H9 (cell line): ENCODE results near the gene BDNF. TPM values are rescaled to one million over a fixed set of nuclear protein-coding genes. Genes with fewer than 3 reads are reported as not detected.

ENCODE experiments used
- DNase-seq: peaks from one replicate; pipeline ENCODE4 v3.0.0-alpha.2; 2017
- H2AFZ ChIP-seq: one replicate; pipeline ENCODE4 v1.6.1; 2013; ENCODE audit warnings: mild to moderate bottlenecking, low read length, control low read depth, moderate library complexity
- H2AK5ac ChIP-seq: 2 replicates; pipeline ENCODE4 v1.6.1; 2013; ENCODE audit warnings: low read length, control low read depth, mixed read lengths; ENCODE audit not compliant: insufficient read length
- H2BK120ac ChIP-seq: one replicate; pipeline ENCODE4 v1.6.1; 2013; ENCODE audit warnings: low read depth, mild to moderate bottlenecking, low read length, control low read depth, inconsistent platforms; ENCODE audit not compliant: poor library complexity, severe bottlenecking
- H2BK12ac ChIP-seq: 2 replicates; pipeline ENCODE4 v1.6.1; 2013; ENCODE audit warnings: low read length, control low read depth, mixed read lengths, low read depth; ENCODE audit not compliant: insufficient read length
- H2BK15ac ChIP-seq: 2 replicates; pipeline ENCODE4 v1.6.1; 2013; ENCODE audit warnings: low read depth, low read length, control low read depth
- H2BK20ac ChIP-seq: one replicate; pipeline ENCODE4 v1.6.1; 2013; ENCODE audit warnings: low read depth, mild to moderate bottlenecking, low read length, control low read depth, inconsistent platforms; ENCODE audit not compliant: poor library complexity, severe bottlenecking
- H2BK5ac ChIP-seq: 2 replicates; pipeline ENCODE4 v1.6.1; 2013; ENCODE audit warnings: low read length, control low read depth, mixed read lengths; ENCODE audit not compliant: insufficient read length
- H3K14ac ChIP-seq: 2 replicates; pipeline ENCODE4 v1.6.1; 2013; ENCODE audit warnings: low read length, control low read depth; ENCODE audit not compliant: insufficient read depth
- H3K18ac ChIP-seq: 2 replicates; pipeline ENCODE4 v1.6.1; 2013; ENCODE audit warnings: low read depth, mild to moderate bottlenecking, mixed read lengths, low read length, control low read depth; ENCODE audit not compliant: insufficient read length
- H3K23ac ChIP-seq: 2 replicates; pipeline ENCODE4 v1.6.1; 2013; ENCODE audit warnings: low read length, control low read depth, mixed read lengths, low read depth; ENCODE audit not compliant: insufficient read length
- H3K23me2 ChIP-seq: 2 replicates; pipeline ENCODE4 v1.6.1; 2013; ENCODE audit warnings: low read depth, mild to moderate bottlenecking, mixed read lengths, low read length, control low read depth; ENCODE audit not compliant: insufficient read length, poor library complexity, severe bottlenecking
- H3K27ac ChIP-seq: 2 replicates; pipeline ENCODE4 v1.5.1; 2013; ENCODE audit warnings: low read length, control low read depth, mixed read lengths, low read depth; ENCODE audit not compliant: insufficient read length
- H3K27me3 ChIP-seq: 2 replicates; pipeline ENCODE4 v1.6.1; 2013; ENCODE audit warnings: low read length, control low read depth, inconsistent platforms; ENCODE audit not compliant: insufficient read depth
- H3K4ac ChIP-seq: 2 replicates; pipeline ENCODE4 v1.6.1; 2013; ENCODE audit warnings: low read depth, mild to moderate bottlenecking, control low read depth, inconsistent platforms, low read length, moderate library complexity
- H3K4me1 ChIP-seq: 2 replicates; pipeline ENCODE4 v1.6.1; 2013; ENCODE audit warnings: low read length, control low read depth, inconsistent platforms; ENCODE audit not compliant: insufficient read depth
- H3K4me2 ChIP-seq: 2 replicates; pipeline ENCODE4 v1.6.1; 2013; ENCODE audit warnings: low read length, control low read depth, mixed read lengths; ENCODE audit not compliant: insufficient read length, insufficient read depth
- H3K56ac ChIP-seq: 2 replicates; pipeline ENCODE4 v1.6.1; 2013; ENCODE audit warnings: low read depth, mild to moderate bottlenecking, mixed read lengths, low read length, control low read depth; ENCODE audit not compliant: insufficient read length
- H3K79me1 ChIP-seq: 2 replicates; pipeline ENCODE4 v1.6.1; 2013; ENCODE audit warnings: low read depth, mild to moderate bottlenecking, moderate library complexity, low read length, control low read depth, inconsistent platforms; ENCODE audit not compliant: insufficient read depth, poor library complexity, severe bottlenecking
- H3K79me2 ChIP-seq: 2 replicates; pipeline ENCODE4 v1.6.1; 2013; ENCODE audit warnings: low read length, control low read depth, inconsistent platforms; ENCODE audit not compliant: insufficient read depth
- H3K9ac ChIP-seq: 2 replicates; pipeline ENCODE4 v1.6.1; 2013; ENCODE audit warnings: low read length, control low read depth, mixed read lengths; ENCODE audit not compliant: insufficient read length; ENCODE audit errors: extremely low read depth
- H3K9me3 ChIP-seq: one replicate; pipeline ENCODE4 v1.6.1; 2013; ENCODE audit warnings: low read depth, low read length, inconsistent platforms; ENCODE audit not compliant: control insufficient read depth
- H3T11ph ChIP-seq: one replicate; pipeline ENCODE4 v1.6.1; 2013; ENCODE audit warnings: mild to moderate bottlenecking, low read length, control low read depth, inconsistent platforms
- H4K20me1 ChIP-seq: one replicate; pipeline ENCODE4 v1.6.1; 2013; ENCODE audit not compliant: control insufficient read depth, insufficient read length, insufficient read depth
- H4K5ac ChIP-seq: 2 replicates; pipeline ENCODE4 v1.6.1; 2013; ENCODE audit warnings: low read depth, mild to moderate bottlenecking, mixed read lengths, low read length, control low read depth; ENCODE audit not compliant: insufficient read length
- H4K8ac ChIP-seq: replicated peaks from 2 replicates; pipeline ENCODE4 v1.6.1; 2013; ENCODE audit warnings: low read length, control low read depth, mixed read lengths, low read depth; ENCODE audit not compliant: insufficient read length
- H4K91ac ChIP-seq: 2 replicates; pipeline ENCODE4 v1.6.1; 2013; ENCODE audit warnings: low read depth, mild to moderate bottlenecking, moderate library complexity, mixed read lengths, low read length, control low read depth; ENCODE audit not compliant: insufficient read length
- H3K27ac Mint-ChIP-seq, 3 experiments: 2 replicates in 2 of 3; 3 replicates in 1 of 3; pipeline ENCODE4 v1.8.0; 2020 to 2021; ENCODE audit warnings: mixed read lengths in 3 of 3, mild to moderate bottlenecking in 1 of 3, moderate library complexity in 1 of 3
- H3K27me3 Mint-ChIP-seq: 2 replicates; pipeline ENCODE4 v1.8.0; 2021; ENCODE audit warnings: low read depth, mild to moderate bottlenecking, moderate library complexity, mixed read lengths
- H3K36me3 Mint-ChIP-seq, 3 experiments: 2 replicates in 2 of 3; 3 replicates in 1 of 3; pipeline ENCODE4 v1.8.0; 2020 to 2021; ENCODE audit warnings: low read depth in 3 of 3, mixed read lengths in 3 of 3; ENCODE audit not compliant: insufficient read depth in 1 of 3
- H3K4me1 Mint-ChIP-seq, 2 experiments: 2 replicates each; pipeline ENCODE4 v1.8.0; 2020; ENCODE audit warnings: mixed read lengths in 2 of 2
- H3K4me3 Mint-ChIP-seq, 2 experiments: 2 replicates in 1 of 2; 3 replicates in 1 of 2; pipeline ENCODE4 v1.8.0; 2020 to 2021; ENCODE audit warnings: mild to moderate bottlenecking in 2 of 2, mixed read lengths in 2 of 2, moderate library complexity in 1 of 2
- H3K9me3 Mint-ChIP-seq, 2 experiments: 2 replicates in 1 of 2; 3 replicates in 1 of 2; pipeline ENCODE4 v1.8.0; 2020; ENCODE audit warnings: mild to moderate bottlenecking in 2 of 2, mixed read lengths in 2 of 2, moderate library complexity in 1 of 2
- CTCF ChIP-seq: fragments of 200-600 bp; sonication (generic); conservative IDR thresholded peaks from 3 replicates; pipeline ENCODE4 v1.8.0; 2021; ENCODE audit warnings: antibody characterized with exemption, mild to moderate bottlenecking
- total RNA-seq: library from RNA; stranded (reverse); gene quantifications from 2 replicates; pipeline ENCODE4 v1.2.1, GENCODE V29; 2021

BDNF gene
- total RNA-seq, 1 experiment from 2014 or later = 2.7 TPM

GRCh38 chr11:27648840-27649239, 51.4 kb downstream of the BDNF start:
- H3K4me1 Mint-ChIP-seq = peaks cover 37 to 40% of the 10 kb centered on the region in 2 experiments
- no peak overlapping the region for H3K4ac ChIP-seq
- no peak overlapping the region for H3K18ac ChIP-seq
- H3K79me1 ChIP-seq = no peaks in the 10 kb centered on the region
- H3K79me2 ChIP-seq = no peaks in the 10 kb centered on the region
- no peaks in the 10 kb centered on the region for H3K9me3 ChIP-seq
- H3K23me2 ChIP-seq = no peaks in the 10 kb centered on the region
- no peaks in the 10 kb centered on the region for H3K36me3 Mint-ChIP-seq
- no peak overlapping the region for H2BK5ac ChIP-seq
- no peak overlapping the region for H2BK15ac ChIP-seq
- H2AFZ ChIP-seq = no peak overlapping the region
- no peak overlapping the region for H2AK5ac ChIP-seq
- peaks cover 5% of the 10 kb centered on the region; the same call in 1 of the 2 replicates for H3K4me1 ChIP-seq
- no peaks in the 10 kb centered on the region for H3K27me3 ChIP-seq
- H3T11ph ChIP-seq = no peak overlapping the region
- DNase-seq = no peak
- H4K8ac ChIP-seq = no peak overlapping the region
- H3K4me3 Mint-ChIP-seq = no peak overlapping the region
- no peaks in the 10 kb centered on the region for H4K20me1 ChIP-seq
- no peak overlapping the region for H2BK120ac ChIP-seq
- no peak overlapping the region for H4K5ac ChIP-seq
- no peak overlapping the region for H3K27ac Mint-ChIP-seq
- no peak overlapping the region for H3K9ac ChIP-seq
- no peak overlapping the region for H3K14ac ChIP-seq
- H3K27me3 Mint-ChIP-seq = peaks cover 1% of the 10 kb centered on the region; the same call in 1 of the 2 replicates
- no peak overlapping the region for H3K27ac ChIP-seq
- no peak for TF ChIP-seq CTCF
- H3K56ac ChIP-seq = no peak overlapping the region
- no peak overlapping the region for H3K4me2 ChIP-seq
- no peak overlapping the region for H2BK12ac ChIP-seq
- no peak overlapping the region for H2BK20ac ChIP-seq
- H4K91ac ChIP-seq = no peak overlapping the region
- no peaks in the 10 kb centered on the region for H3K9me3 Mint-ChIP-seq
- H3K23ac ChIP-seq = no peak overlapping the region
